ENCODE results near the gene ALG3.

GRCh38 chr3:184289426-184289938 lies 40.7 kb upstream of the ALG3 start:
- TF ChIP-seq ZNF274 (IDR thresholded peaks at IDR 0.05; ENCODE audit: low read depth, low read length) (no peak), SUZ12 (IDR thresholded peaks at IDR 0.05; ENCODE audit: extremely low read depth, insufficient read depth, insufficient read length) (no peak)
